Hepatocyte (in vitro differentiated cells): ENCODE measurements around the gene CARD19. TPM values are rescaled to one million over a fixed set of nuclear protein-coding genes. Genes with fewer than 3 reads are reported as not detected.

Source experiments
- DNase-seq: peaks from one replicate; pipeline ENCODE4 v3.0.0-alpha.2; 2016; ENCODE audit warnings: low spot score
- H2AFZ ChIP-seq: fragments of 200-600 bp; sonication (generic); 2 replicates; pipeline ENCODE4 v1.6.0; 2016; ENCODE audit warnings: antibody characterized with exemption, mild to moderate bottlenecking
- H3K27ac ChIP-seq: fragments of 200-600 bp; sonication (generic); 2 replicates; pipeline ENCODE4 v1.5.1; 2016; ENCODE audit warnings: mild to moderate bottlenecking
- H3K27me3 ChIP-seq: fragments of 200-600 bp; sonication (generic); 2 replicates; pipeline ENCODE4 v1.6.1; 2016
- H3K36me3 ChIP-seq: fragments of 200-600 bp; sonication (generic); replicated peaks from 2 replicates; pipeline ENCODE4 v1.5.1; 2016; ENCODE audit warnings: low read depth; ENCODE audit not compliant: insufficient read depth
- H3K4me1 ChIP-seq: fragments of 200-600 bp; sonication (generic); 2 replicates; pipeline ENCODE4 v1.5.1; 2016; ENCODE audit warnings: mild to moderate bottlenecking, moderate library complexity; ENCODE audit not compliant: insufficient read depth
- H3K4me2 ChIP-seq: fragments of 200-600 bp; sonication (generic); 2 replicates; pipeline ENCODE4 v1.6.0; 2016
- H3K4me3 ChIP-seq: fragments of 200-600 bp; sonication (generic); 2 replicates; pipeline ENCODE4 v1.5.1; 2016; ENCODE audit warnings: mild to moderate bottlenecking
- H3K79me2 ChIP-seq: fragments of 200-600 bp; sonication (generic); 2 replicates; pipeline ENCODE4 v1.6.0; 2017; ENCODE audit warnings: mild to moderate bottlenecking
- H3K9me2 ChIP-seq: fragments of 200-600 bp; sonication (generic); replicated peaks from 2 replicates; pipeline ENCODE4 v1.6.0; 2017; ENCODE audit warnings: mild to moderate bottlenecking; ENCODE audit not compliant: insufficient read depth
- H3K9me3 ChIP-seq: fragments of 200-600 bp; sonication (generic); 2 replicates; pipeline ENCODE4 v1.5.1; 2016; ENCODE audit warnings: low read depth, mild to moderate bottlenecking
- H4K20me1 ChIP-seq: fragments of 200-600 bp; sonication (generic); 2 replicates; pipeline ENCODE4 v1.6.0; 2016; ENCODE audit warnings: mild to moderate bottlenecking; ENCODE audit not compliant: insufficient read depth, poor library complexity, severe bottlenecking
- EZH2 ChIP-seq: fragments of 200-600 bp; sonication (generic); IDR thresholded peaks from 2 replicates; pipeline ENCODE4 v1.6.1; 2016; ENCODE audit warnings: antibody characterized with exemption, mild to moderate bottlenecking, borderline replicate concordance
- EZH2phosphoT487 ChIP-seq: fragments of 200-600 bp; sonication (generic); IDR thresholded peaks from one replicate; pipeline ENCODE4 v1.6.1; 2018; ENCODE audit warnings: antibody characterized with exemption, mild to moderate bottlenecking, low read depth, moderate library complexity; ENCODE audit not compliant: unreplicated experiment, severe bottlenecking
- WGBS: methylation state at CpG from one replicate; pipeline ENCODE4 v1.1.6; 2016; ENCODE audit warnings: low lambda C conversion rate; ENCODE audit errors: missing lambda C conversion rate; 5-methylcytosine and 5-hydroxymethylcytosine counted together
- polyA plus RNA-seq: library from polyadenylated mRNA; unstranded; fragments of >200 nt; fragmentation: Nextera tagmentation; extraction: Ambion mirVana; gene quantifications from 2 replicates; pipeline ENCODE4 v1.2.1, GENCODE V29; 2016
- total RNA-seq: library from RNA; depleted of rRNA; stranded (reverse); fragments of >200 nt; gene quantifications from 2 replicates; pipeline ENCODE4 v1.2.3, GENCODE V29; 2014
- TF ChIP-seq, protein P1 (sequence below): fragments of 200-600 bp; sonication (generic); IDR thresholded peaks from 2 replicates; pipeline ENCODE4 v1.5.1; 2016; ENCODE audit warnings: antibody characterized with exemption, mild to moderate bottlenecking; ENCODE audit not compliant: poor library complexity

The CARD19 gene
- total and polyA plus RNA-seq, 2 experiments from 2014 or later: 51.3 to 72.1 TPM

DNA sequence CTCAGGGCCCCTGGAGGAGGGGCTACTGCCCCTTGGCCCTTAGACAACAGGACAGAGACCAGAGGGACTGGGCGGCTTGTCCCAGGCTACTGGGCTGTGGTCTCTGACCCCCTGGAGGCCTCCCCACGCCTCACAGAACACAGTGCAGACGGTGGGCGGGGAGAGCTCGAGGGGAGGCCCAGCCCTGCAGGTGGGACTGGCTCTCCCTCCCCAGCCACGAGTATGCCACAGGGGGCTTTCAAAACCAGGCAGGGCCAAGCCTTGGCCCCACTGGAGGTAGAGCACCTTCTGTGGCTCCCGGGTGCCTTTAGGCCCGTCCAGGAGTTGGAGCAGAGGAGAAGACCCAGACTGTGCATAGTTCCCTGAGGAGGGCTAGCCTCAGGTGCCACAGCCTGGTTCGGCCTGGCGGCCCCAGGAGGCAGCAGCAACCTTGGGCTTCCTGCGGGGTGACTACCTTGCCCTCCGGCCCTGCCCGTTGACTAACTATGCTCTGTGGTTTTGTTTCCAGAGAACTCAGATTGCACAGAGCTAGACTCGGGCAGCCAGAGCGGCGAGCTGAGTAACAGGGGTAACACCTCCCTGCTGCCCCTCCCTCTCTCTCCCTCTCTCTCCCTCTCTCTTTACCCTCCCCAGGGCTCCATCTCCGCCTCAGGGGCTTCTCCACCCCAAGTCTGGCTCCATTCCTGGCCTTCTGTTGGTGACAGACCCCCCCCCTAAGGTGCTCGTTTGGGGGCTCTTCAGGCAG, 15.5 kb downstream of the CARD19 start:
- Histone ChIP-seq H3K9me2 (no peaks in the 10 kb centered on the region), H3K9me3 (no peaks in the 10 kb centered on the region), H3K79me2 (peaks cover 9% of the 10 kb centered on the region), H2AFZ (no peak overlapping the region), H3K27ac (no peak overlapping the region), H3K4me3 (no peak overlapping the region), H3K27me3 (no peaks in the 10 kb centered on the region), H3K36me3 (no peaks in the 10 kb centered on the region), H3K4me2 (no peak overlapping the region), H3K4me1 (no peaks in the 10 kb centered on the region), H4K20me1 (no peaks in the 10 kb centered on the region)
- 95% methylated on average over 17 of the region's 18 CpGs for WGBS
- DNase-seq: no peak
- TF ChIP-seq EZH2 (no peak), EZH2phosphoT487 (no peak)
- TF ChIP-seq, protein P1, sequence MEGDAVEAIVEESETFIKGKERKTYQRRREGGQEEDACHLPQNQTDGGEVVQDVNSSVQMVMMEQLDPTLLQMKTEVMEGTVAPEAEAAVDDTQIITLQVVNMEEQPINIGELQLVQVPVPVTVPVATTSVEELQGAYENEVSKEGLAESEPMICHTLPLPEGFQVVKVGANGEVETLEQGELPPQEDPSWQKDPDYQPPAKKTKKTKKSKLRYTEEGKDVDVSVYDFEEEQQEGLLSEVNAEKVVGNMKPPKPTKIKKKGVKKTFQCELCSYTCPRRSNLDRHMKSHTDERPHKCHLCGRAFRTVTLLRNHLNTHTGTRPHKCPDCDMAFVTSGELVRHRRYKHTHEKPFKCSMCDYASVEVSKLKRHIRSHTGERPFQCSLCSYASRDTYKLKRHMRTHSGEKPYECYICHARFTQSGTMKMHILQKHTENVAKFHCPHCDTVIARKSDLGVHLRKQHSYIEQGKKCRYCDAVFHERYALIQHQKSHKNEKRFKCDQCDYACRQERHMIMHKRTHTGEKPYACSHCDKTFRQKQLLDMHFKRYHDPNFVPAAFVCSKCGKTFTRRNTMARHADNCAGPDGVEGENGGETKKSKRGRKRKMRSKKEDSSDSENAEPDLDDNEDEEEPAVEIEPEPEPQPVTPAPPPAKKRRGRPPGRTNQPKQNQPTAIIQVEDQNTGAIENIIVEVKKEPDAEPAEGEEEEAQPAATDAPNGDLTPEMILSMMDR: no peak

DNA sequence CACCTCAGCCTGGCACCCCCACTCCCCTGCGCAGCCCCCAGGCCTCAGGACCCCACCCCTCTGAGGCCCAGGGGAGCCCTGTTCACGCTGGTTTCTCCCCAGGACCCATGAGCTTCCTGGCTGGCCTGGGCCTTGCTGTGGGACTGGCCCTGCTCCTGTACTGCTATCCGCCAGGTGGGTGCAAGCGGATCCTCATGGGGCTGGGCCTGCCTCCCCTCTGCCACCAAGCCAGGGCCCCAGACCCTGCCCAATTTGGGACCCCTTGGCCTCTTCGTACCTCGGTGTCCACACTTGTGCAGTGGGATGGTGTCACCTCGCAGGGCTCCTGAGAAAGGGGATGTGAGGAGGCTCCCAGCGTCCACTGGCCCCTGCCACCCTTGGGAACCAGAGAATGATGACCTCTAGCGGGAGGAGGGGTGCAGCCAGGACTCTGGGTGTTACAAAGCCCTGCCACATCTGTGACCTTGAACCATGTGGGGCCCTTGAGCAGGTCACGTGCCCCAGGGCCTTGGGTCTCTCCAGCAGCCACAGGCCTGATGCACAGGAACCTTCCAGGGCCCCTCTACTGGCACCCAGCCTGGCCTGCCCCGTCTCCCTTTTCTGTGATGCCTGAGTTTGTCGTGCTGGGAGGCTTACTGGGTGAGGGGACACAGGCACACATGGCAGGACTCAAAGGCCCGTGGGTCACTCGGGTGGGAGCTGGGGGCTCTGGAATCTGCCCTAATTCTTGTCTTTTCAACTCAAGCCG, 16.3 kb downstream of the CARD19 start:
- H3K9me3 ChIP-seq: no peaks in the 10 kb centered on the region
- H3K4me3 ChIP-seq: no peak overlapping the region
- no peak for TF ChIP-seq EZH2
- TF ChIP-seq EZH2phosphoT487: no peak
- TF ChIP-seq, protein P1: no peak
- H3K27me3 ChIP-seq: no peaks in the 10 kb centered on the region
- 88% methylated on average over 15 of the region's 15 CpGs for WGBS
- H3K4me1 ChIP-seq: no peaks in the 10 kb centered on the region
- no peak overlapping the region for H3K4me2 ChIP-seq
- peaks cover 2% of the 10 kb centered on the region for H3K79me2 ChIP-seq
- DNase-seq: no peak
- H4K20me1 ChIP-seq: no peaks in the 10 kb centered on the region
- H3K36me3 ChIP-seq: no peaks in the 10 kb centered on the region
- no peak overlapping the region for H3K27ac ChIP-seq
- no peak overlapping the region for H2AFZ ChIP-seq
- H3K9me2 ChIP-seq: no peaks in the 10 kb centered on the region

DNA sequence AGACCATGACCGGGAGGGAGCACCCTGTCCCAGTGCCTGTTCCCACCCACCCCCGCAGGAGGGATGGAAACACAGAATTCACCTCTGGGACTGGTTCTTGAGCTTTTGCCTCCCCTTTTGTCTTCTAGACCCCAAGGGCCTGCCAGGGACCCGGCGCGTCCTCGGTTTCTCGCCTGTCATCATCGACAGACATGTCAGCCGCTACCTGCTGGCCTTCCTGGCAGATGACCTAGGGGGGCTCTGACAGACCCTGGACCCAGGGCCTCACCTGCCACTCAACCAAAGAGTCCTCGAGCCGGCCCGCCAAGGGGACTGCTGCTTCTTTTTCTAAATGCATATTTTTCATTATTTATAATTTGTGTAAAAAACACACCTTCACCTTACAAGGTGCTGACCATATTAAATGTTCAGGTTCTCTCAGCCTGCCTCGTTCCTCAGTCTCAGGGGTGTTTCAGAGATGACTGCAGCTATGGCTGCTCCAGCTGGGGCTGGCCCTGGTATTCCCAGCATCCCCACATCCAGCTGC, 16.9 kb downstream of the CARD19 start:
- Histone ChIP-seq H3K9me2 (no peaks in the 10 kb centered on the region), H3K27me3 (no peaks in the 10 kb centered on the region), H4K20me1 (no peaks in the 10 kb centered on the region), H3K4me2 (no peak overlapping the region), H3K36me3 (no peaks in the 10 kb centered on the region), H2AFZ (no peak overlapping the region), H3K4me3 (no peak overlapping the region), H3K79me2 (no peaks in the 10 kb centered on the region), H3K9me3 (no peaks in the 10 kb centered on the region), H3K4me1 (no peaks in the 10 kb centered on the region), H3K27ac (no peak overlapping the region)
- no peak for DNase-seq
- WGBS: 92% methylated on average over 13 of the region's 13 CpGs
- TF ChIP-seq EZH2: no peak
- TF ChIP-seq, protein P1: no peak
- no peak for TF ChIP-seq EZH2phosphoT487
